ENCODE data around the gene RNASE8. TPM values are rescaled to one million over a fixed set of nuclear protein-coding genes. Genes with fewer than 3 reads are reported as not detected.

The RNASE8 gene
- total RNA-seq, 2 donors from 2014 or later, result not detected

- Histone ChIP-seq H3K4me3 (no peak overlapping the region), H3K4me1 (peaks cover 0 to 16% of the 10 kb centered on the region in 2 donors), H3K9me3 (no peaks in the 10 kb centered on the region), H3K27ac (no peak overlapping the region), H3K27me3 (no peaks in the 10 kb centered on the region), H3K36me3 (no peaks in the 10 kb centered on the region)
- no peak for TF ChIP-seq CTCF (IDR thresholded peaks at IDR 0.05)
- DNase-seq (ENCODE audit: low spot score), result no peak
Observed at GRCh38 chr14:21049271-21049673, 8.3 kb upstream of the RNASE8 start.

- H3K36me3 ChIP-seq, result no peaks in the 10 kb centered on the region
- H3K27ac ChIP-seq, result no peak overlapping the region
- no peak for DNase-seq (ENCODE audit: low spot score)
- no peak for TF ChIP-seq CTCF (IDR thresholded peaks at IDR 0.05)
- H3K27me3 ChIP-seq, result no peaks in the 10 kb centered on the region
- H3K4me3 ChIP-seq, result no peak overlapping the region
- H3K9me3 ChIP-seq, result no peaks in the 10 kb centered on the region
- H3K4me1 ChIP-seq, result peaks cover 0 to 14% of the 10 kb centered on the region in 2 donors
Observed at GRCh38 chr14:21050597-21050996, 7.0 kb upstream of the RNASE8 start.

GRCh38 chr14:21053184-21054122, 4.2 kb upstream of the RNASE8 start:
- DNase-seq (ENCODE audit: low spot score), result no peak
- Histone ChIP-seq H3K4me3 (no peak overlapping the region), H3K36me3 (no peaks in the 10 kb centered on the region), H3K9me3 (no peaks in the 10 kb centered on the region), H3K4me1 (peaks cover 0 to 4% of the 10 kb centered on the region in 2 donors), H3K27me3 (no peaks in the 10 kb centered on the region), H3K27ac (no peak overlapping the region)
- TF ChIP-seq CTCF (IDR thresholded peaks at IDR 0.05), result no peak

GRCh38 chr14:21054123-21054767, 3.4 kb upstream of the RNASE8 start:
- no peaks in the 10 kb centered on the region for H3K36me3 ChIP-seq
- DNase-seq (ENCODE audit: low spot score), result no peak
- H3K27ac ChIP-seq, result no peak overlapping the region
- no peaks in the 10 kb centered on the region for H3K27me3 ChIP-seq
- no peaks in the 10 kb centered on the region for H3K4me1 ChIP-seq
- H3K9me3 ChIP-seq, result no peaks in the 10 kb centered on the region
- no peak for TF ChIP-seq CTCF (IDR thresholded peaks at IDR 0.05)
- no peak overlapping the region for H3K4me3 ChIP-seq

- Histone ChIP-seq H3K27ac (no peak overlapping the region), H3K27me3 (no peaks in the 10 kb centered on the region), H3K9me3 (no peaks in the 10 kb centered on the region), H3K4me3 (no peak overlapping the region), H3K36me3 (no peaks in the 10 kb centered on the region), H3K4me1 (no peaks in the 10 kb centered on the region)
- TF ChIP-seq CTCF (IDR thresholded peaks at IDR 0.05), result no peak
- no peak for DNase-seq (ENCODE audit: low spot score)
Observed at GRCh38 chr14:21054768-21055145, 2.9 kb upstream of the RNASE8 start.

Data from right atrium auricular region (tissue), 2 donors.